Measurements from ENCODE around the gene NSD2. TPM values are rescaled to one million over a fixed set of nuclear protein-coding genes. Genes with fewer than 3 reads are reported as not detected.

The NSD2 gene
- total and polyA plus RNA-seq, 9 donors = 9.1 to 41.9 (median 20.3) TPM

- no peaks in the 10 kb centered on the region for H3K36me3 ChIP-seq
- WGBS, 3 donors = 89 to 93% (median 89%) methylated on average over 12 of the region's 12 CpGs
Measured at GRCh38 chr4:1956631-1957030, 85.4 kb downstream of the NSD2 start.

DNA sequence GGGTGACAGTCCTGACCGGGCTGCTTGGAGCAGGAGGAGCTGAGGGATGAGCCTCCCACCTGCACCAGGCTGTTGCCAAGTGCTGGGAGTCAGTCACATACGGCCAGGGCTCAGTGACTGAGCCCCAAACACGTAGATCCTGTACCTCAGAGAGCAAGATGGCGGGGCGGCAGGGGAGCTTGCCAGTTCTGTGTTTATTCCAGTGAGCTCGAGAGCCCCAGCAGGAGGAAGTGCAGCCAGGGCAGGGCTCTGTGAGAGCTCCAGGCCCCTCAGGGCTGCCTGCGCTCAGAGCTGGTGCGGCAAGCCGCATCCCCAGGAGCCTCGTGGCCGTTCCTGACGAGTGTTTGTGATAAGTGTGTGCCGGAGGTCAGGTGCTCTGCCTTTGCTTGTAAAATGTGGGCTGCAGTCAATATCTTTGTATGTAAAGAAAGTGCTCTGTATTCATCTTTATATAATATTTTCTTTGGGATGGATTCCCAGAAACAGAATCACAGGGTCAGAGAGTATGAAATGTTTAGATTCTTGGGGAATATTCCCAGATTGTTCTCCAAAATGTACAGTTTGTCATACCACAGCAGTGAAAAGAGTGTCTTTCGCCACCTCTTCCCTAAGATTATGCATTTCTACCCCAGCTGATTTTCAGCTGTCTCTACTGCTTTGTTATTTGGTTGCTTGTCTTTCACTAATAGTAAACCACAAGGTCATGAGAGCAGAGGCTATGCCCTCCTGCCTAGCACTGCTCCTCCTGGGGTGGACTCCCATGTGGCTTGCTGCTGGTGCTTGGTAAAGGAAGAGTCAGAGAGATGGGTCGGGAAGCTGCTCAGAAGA is 87.3 kb downstream of the NSD2 start:
- intact Hi-C loops (cut with DNase I) = no loop called here
- Histone ChIP-seq H3K9me3 (no peaks in the 10 kb centered on the region), H3K36me3 (no peaks in the 10 kb centered on the region), H3K27me3 (no peaks in the 10 kb centered on the region), H3K27ac (no peak overlapping the region), H3K4me3 (no peak overlapping the region), H3K4me1 (ENCODE audit: insufficient read depth) (no peaks in the 10 kb centered on the region)
- TF ChIP-seq EP300 (IDR thresholded peaks at IDR 0.05) = no peak
- TF ChIP-seq, protein P1, sequence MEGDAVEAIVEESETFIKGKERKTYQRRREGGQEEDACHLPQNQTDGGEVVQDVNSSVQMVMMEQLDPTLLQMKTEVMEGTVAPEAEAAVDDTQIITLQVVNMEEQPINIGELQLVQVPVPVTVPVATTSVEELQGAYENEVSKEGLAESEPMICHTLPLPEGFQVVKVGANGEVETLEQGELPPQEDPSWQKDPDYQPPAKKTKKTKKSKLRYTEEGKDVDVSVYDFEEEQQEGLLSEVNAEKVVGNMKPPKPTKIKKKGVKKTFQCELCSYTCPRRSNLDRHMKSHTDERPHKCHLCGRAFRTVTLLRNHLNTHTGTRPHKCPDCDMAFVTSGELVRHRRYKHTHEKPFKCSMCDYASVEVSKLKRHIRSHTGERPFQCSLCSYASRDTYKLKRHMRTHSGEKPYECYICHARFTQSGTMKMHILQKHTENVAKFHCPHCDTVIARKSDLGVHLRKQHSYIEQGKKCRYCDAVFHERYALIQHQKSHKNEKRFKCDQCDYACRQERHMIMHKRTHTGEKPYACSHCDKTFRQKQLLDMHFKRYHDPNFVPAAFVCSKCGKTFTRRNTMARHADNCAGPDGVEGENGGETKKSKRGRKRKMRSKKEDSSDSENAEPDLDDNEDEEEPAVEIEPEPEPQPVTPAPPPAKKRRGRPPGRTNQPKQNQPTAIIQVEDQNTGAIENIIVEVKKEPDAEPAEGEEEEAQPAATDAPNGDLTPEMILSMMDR (IDR thresholded peaks at IDR 0.05) = no peak
- no peak for TF ChIP-seq POLR2A (IDR thresholded peaks at IDR 0.05)
- 72 to 83% (median 80%) methylated on average over 15 of the region's 15 CpGs for WGBS, 3 donors
- DNase-seq = no peak

More at GRCh38 chr4:1956631-1957030, 85.4 kb downstream of the NSD2 start:
- no peaks in the 10 kb centered on the region for H3K27me3 ChIP-seq
- no peak overlapping the region for H3K27ac ChIP-seq
- TF ChIP-seq POLR2A (IDR thresholded peaks at IDR 0.05) = no peak
- TF ChIP-seq, protein P1 (IDR thresholded peaks at IDR 0.05) = no peak
- no peak overlapping the region for H3K4me3 ChIP-seq
- no peak for DNase-seq
- no peaks in the 10 kb centered on the region for H3K9me3 ChIP-seq
- H3K4me1 ChIP-seq (ENCODE audit: insufficient read depth) = no peaks in the 10 kb centered on the region
- intact Hi-C loops (cut with DNase I) = no loop called here

- H3K27ac ChIP-seq = no peak overlapping the region
- no peaks in the 10 kb centered on the region for H3K27me3 ChIP-seq
- TF ChIP-seq EP300 (IDR thresholded peaks at IDR 0.05) (no peak), POLR2A (IDR thresholded peaks at IDR 0.05) (no peak)
- TF ChIP-seq, protein P1 (IDR thresholded peaks at IDR 0.05) = no peak
- H3K36me3 ChIP-seq = no peaks in the 10 kb centered on the region
- no peak for DNase-seq
- 68 to 90% (median 77%) methylated on average over 5 of the region's 5 CpGs for WGBS, 3 donors
- intact Hi-C loops (cut with DNase I) = no loop called here
- H3K4me1 ChIP-seq (ENCODE audit: insufficient read depth) = no peaks in the 10 kb centered on the region
- no peaks in the 10 kb centered on the region for H3K9me3 ChIP-seq
- no peak overlapping the region for H3K4me3 ChIP-seq
Measured at GRCh38 chr4:1959104-1959384, 87.9 kb downstream of the NSD2 start.

- TF ChIP-seq, protein P1 (IDR thresholded peaks at IDR 0.05) = no peak
- TF ChIP-seq EP300 (IDR thresholded peaks at IDR 0.05) = no peak
- no peak for TF ChIP-seq POLR2A (IDR thresholded peaks at IDR 0.05)
- no peak overlapping the region for H3K27ac ChIP-seq
- no peaks in the 10 kb centered on the region for H3K36me3 ChIP-seq
- H3K27me3 ChIP-seq = no peaks in the 10 kb centered on the region
- DNase-seq = no peak
- no peak overlapping the region for H3K4me3 ChIP-seq
- intact Hi-C loops (cut with DNase I) = no loop called here
- WGBS, 3 donors = 62 to 70% (median 64%) methylated on average over 7 of the region's 7 CpGs
- no peaks in the 10 kb centered on the region for H3K4me1 ChIP-seq (ENCODE audit: insufficient read depth)
- no peaks in the 10 kb centered on the region for H3K9me3 ChIP-seq
Measured at GRCh38 chr4:1960170-1960825, 89.1 kb downstream of the NSD2 start.

Measured in ovary (tissue), 9 donors.